ENCODE results near the gene ETNK2. TPM values are rescaled to one million over a fixed set of nuclear protein-coding genes. Genes with fewer than 3 reads are reported as not detected.
A peak's percentile ranks its signal among the peaks of the same experiment; 100 is the strongest.

ETNK2 gene
- total and polyA plus RNA-seq, 2 of the 8 experiments (the other 6 are each of a cell fraction or from before 2014, with no cell fraction given): 20.1 to 26.7 TPM

DNA sequence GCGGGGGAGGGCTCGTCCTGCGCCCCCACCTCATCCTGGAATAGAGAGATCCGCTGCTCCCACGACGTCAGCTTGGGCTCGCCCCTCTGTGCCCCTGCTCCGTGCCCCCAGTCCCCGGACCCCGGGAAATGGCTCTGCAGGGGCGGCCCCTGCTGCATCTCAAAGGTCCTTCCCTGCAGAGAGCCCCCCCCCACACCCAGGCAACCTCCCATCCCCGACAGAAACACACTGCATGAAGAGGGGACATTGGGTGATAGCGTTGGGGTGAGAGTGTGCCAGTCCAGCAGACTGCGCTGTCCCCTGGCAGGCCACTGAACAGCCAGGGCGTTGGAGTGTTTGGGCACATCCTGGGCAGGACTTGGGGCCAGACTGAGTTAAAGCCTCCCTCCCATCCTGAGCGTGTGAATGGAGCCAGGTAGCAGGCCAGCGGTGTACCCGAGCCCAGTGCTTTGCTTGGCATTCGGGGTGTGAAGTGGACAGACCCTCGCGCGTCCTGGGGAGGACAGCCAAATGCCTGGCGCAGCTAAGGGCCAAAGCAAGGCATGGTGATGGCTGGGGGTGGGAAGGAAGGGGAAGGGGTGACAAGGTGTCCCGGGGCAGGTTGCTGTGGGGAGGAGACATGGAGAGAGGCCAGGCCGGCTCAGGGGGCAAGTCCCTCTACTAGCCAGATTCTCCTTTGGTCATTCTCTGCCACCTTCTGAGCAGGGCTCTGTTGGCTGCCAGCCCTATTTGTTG, 633 bp upstream of the ETNK2 start (continued):
- TF ChIP-seq KDM4A (IDR thresholded peaks at IDR 0.05; ENCODE audit: low read depth, low read length, severe bottlenecking): peak; percentile 2
